Type B pancreatic cell (in vitro differentiated cells): ENCODE results near the gene MYOM3. TPM values are rescaled to one million over a fixed set of nuclear protein-coding genes. Genes with fewer than 3 reads are reported as not detected.

Experiments used
- DNase-seq: peaks from one replicate; pipeline ENCODE4 v3.0.0; 2021; ENCODE audit warnings: mixed read lengths; ENCODE audit not compliant: unreplicated experiment; ENCODE audit errors: extremely low spot score
- H3K27ac Mint-ChIP-seq: 2 replicates; pipeline ENCODE4 v1.8.0; 2021; ENCODE audit warnings: mild to moderate bottlenecking, mixed read lengths
- H3K27me3 Mint-ChIP-seq: 2 replicates; pipeline ENCODE4 v1.8.0; 2021; ENCODE audit warnings: mixed read lengths
- H3K36me3 Mint-ChIP-seq: 2 replicates; pipeline ENCODE4 v1.8.0; 2021; ENCODE audit warnings: mixed read lengths
- H3K4me1 Mint-ChIP-seq: one replicate; pipeline ENCODE4 v1.8.0; 2021; ENCODE audit warnings: mixed read lengths; ENCODE audit not compliant: unreplicated experiment
- H3K4me3 Mint-ChIP-seq: 2 replicates; pipeline ENCODE4 v1.8.0; 2021; ENCODE audit warnings: mild to moderate bottlenecking, mixed read lengths
- H3K9me3 Mint-ChIP-seq: 2 replicates; pipeline ENCODE4 v1.8.0; 2021; ENCODE audit warnings: mixed read lengths
- total RNA-seq: library from RNA; stranded (reverse); gene quantifications from 2 replicates; pipeline ENCODE4 v1.2.1, GENCODE V29; 2021; ENCODE audit warnings: low replicate concordance
- TF ChIP-seq, protein P1 (sequence below): fragments of 200-600 bp; sonication (generic); conservative IDR thresholded peaks from 2 replicates; pipeline ENCODE4 v1.5.0; 2021; ENCODE audit warnings: antibody characterized with exemption, mild to moderate bottlenecking

Gene MYOM3
- total RNA-seq, 1 donor from 2014 or later, result 0.70 TPM

- no peak for DNase-seq
- Mint-ChIP-seq H3K9me3 (no peaks in the 10 kb centered on the region), H3K4me1 (no peaks in the 10 kb centered on the region), H3K27me3 (no peaks in the 10 kb centered on the region), H3K36me3 (no peaks in the 10 kb centered on the region), H3K4me3 (no peak overlapping the region), H3K27ac (no peak overlapping the region)
- TF ChIP-seq, protein P1, sequence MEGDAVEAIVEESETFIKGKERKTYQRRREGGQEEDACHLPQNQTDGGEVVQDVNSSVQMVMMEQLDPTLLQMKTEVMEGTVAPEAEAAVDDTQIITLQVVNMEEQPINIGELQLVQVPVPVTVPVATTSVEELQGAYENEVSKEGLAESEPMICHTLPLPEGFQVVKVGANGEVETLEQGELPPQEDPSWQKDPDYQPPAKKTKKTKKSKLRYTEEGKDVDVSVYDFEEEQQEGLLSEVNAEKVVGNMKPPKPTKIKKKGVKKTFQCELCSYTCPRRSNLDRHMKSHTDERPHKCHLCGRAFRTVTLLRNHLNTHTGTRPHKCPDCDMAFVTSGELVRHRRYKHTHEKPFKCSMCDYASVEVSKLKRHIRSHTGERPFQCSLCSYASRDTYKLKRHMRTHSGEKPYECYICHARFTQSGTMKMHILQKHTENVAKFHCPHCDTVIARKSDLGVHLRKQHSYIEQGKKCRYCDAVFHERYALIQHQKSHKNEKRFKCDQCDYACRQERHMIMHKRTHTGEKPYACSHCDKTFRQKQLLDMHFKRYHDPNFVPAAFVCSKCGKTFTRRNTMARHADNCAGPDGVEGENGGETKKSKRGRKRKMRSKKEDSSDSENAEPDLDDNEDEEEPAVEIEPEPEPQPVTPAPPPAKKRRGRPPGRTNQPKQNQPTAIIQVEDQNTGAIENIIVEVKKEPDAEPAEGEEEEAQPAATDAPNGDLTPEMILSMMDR, result no peak
Observed at GRCh38 chr1:24092979-24093378, 19.0 kb downstream of the MYOM3 start.

DNA sequence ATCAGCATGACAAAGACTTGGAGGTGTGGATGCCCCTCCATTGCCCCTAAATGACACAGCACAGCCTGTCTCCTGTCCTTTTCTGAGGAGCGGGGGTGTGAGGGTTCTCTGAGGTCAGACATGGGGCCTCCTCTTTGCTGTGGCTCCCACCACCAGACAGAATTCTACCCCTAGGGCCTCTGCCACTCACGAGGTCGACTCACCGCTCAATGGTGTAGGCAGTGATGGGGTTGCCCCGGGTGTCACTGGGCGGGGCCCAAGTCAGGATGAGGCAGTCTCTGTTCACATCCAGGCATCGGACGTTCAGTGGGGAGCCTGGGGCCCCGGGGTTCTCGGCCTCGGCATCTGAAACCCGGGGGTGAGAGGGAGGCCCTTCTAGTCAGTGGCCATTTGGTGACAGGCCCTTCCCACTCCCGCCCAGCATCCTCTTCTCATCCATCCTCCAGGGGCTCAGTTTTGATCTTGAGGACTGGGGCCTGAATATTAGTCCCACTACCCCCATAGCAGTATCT is 19.9 kb downstream of the MYOM3 start:
- H3K4me1 Mint-ChIP-seq, result no peaks in the 10 kb centered on the region
- H3K27ac Mint-ChIP-seq, result no peak overlapping the region
- no peak for DNase-seq
- H3K36me3 Mint-ChIP-seq, result no peaks in the 10 kb centered on the region
- no peaks in the 10 kb centered on the region for H3K27me3 Mint-ChIP-seq
- TF ChIP-seq, protein P1, result no peak
- no peak overlapping the region for H3K4me3 Mint-ChIP-seq
- H3K9me3 Mint-ChIP-seq, result no peaks in the 10 kb centered on the region

DNA sequence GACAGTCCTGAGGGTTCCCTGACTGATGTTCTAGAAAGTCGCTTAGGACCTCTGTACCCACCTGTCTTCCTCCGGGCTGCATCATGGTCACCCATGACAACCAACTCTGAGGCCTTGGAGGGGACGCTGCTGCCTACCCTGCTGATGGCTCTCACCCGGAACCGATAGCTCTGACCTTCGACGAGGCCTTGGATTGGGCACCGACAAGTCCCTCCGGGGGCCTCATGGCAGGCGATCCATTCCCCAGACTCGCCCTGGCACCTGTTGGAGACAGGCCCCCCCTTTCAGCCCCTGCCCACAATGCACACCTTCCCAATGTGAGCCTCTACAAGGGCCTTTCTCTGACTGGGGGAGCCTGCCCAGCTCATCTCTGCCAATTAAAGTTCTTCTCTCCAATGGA is 21.2 kb downstream of the MYOM3 start:
- Mint-ChIP-seq H3K9me3 (no peaks in the 10 kb centered on the region), H3K4me3 (no peak overlapping the region), H3K27ac (no peak overlapping the region), H3K36me3 (no peaks in the 10 kb centered on the region), H3K27me3 (no peaks in the 10 kb centered on the region), H3K4me1 (no peaks in the 10 kb centered on the region)
- TF ChIP-seq, protein P1, result no peak
- no peak for DNase-seq

DNA sequence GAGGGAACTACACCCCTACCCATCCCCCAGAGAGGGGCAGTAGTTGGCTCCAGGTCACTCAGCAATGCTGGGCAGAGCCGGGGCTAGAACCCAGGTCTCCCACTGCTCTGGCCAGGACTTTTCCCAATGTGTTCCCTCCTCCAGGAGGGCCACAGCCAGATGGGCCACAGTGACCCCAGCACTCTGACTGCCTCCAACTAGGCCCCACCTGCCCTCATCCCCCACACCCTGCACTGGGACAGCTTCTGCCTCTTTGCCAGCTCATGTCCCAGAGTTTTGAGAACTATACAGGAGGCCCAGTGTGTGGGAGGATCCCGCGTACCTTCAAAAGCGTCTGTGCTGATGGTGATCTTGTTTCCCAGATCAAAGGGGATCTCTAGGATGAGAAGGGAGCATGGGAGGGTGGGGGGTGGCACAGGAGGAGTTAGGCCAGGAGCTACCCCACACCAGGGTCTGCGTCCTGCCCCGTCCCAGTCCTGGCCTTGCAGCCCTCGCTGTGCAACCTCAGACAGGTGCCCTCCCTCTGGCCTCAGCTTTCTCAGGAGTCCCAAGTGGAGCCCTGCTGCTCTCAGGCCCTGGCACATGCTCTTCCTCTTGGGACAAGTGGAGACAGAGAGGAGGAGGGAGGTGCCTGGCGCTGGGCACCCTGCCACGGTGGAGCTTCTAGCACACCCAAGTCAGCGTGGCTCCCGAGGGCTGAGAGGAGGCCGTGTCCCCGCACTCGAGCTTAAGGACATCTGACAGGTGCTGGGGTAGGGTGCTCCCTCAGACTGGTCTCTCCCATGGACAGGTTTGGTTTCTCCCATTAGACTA is 22.0 kb downstream of the MYOM3 start:
- Mint-ChIP-seq H3K4me1 (no peaks in the 10 kb centered on the region), H3K27me3 (peaks cover 6% of the 10 kb centered on the region), H3K36me3 (no peaks in the 10 kb centered on the region), H3K4me3 (no peak overlapping the region), H3K27ac (no peak overlapping the region), H3K9me3 (no peaks in the 10 kb centered on the region)
- TF ChIP-seq, protein P1, result no peak
- no peak for DNase-seq

GRCh38 chr1:24089027-24089742 is 22.8 kb downstream of the MYOM3 start:
- Mint-ChIP-seq H3K9me3 (no peaks in the 10 kb centered on the region), H3K36me3 (no peaks in the 10 kb centered on the region), H3K27ac (no peak overlapping the region), H3K27me3 (peaks cover 7% of the 10 kb centered on the region), H3K4me3 (no peak overlapping the region), H3K4me1 (no peaks in the 10 kb centered on the region)
- TF ChIP-seq, protein P1, result no peak
- DNase-seq, result no peak
